K562 (cell line): Measurements from ENCODE around the gene MEF2D. TPM values are rescaled to one million over a fixed set of nuclear protein-coding genes. Genes with fewer than 3 reads are reported as not detected.

Experiments used
- BRD9 ChIP-seq: fragments of 450-650 bp; IDR thresholded peaks from 2 replicates; pipeline ENCODE4 v1.6.1; 2018; ENCODE audit warnings: low read depth; ENCODE audit not compliant: partially characterized antibody
- CEBPB ChIP-seq: fragments of 450-650 bp; IDR thresholded peaks from 2 replicates; pipeline ENCODE4 v1.6.1; 2016; ENCODE audit warnings: missing genetic modification characterization, missing compliant biosample characterization
- GABPA ChIP-seq: fragments of 200-800 bp; sonication (Bioruptor generic); conservative IDR thresholded peaks from 2 replicates; pipeline ENCODE4 v1.6.1; 2016; ENCODE audit warnings: low read depth, missing genetic modification characterization, missing compliant biosample characterization
- HMGN3 ChIP-seq: IDR thresholded peaks from 2 replicates; pipeline ENCODE4 v1.6.1; 2011; ENCODE audit warnings: borderline replicate concordance, low read depth, mild to moderate bottlenecking, mixed read lengths, low read length; ENCODE audit not compliant: insufficient read length; ENCODE audit errors: extremely low read depth
- KDM4B ChIP-seq, 2 experiments: fragments of 450-650 bp in 1 of 2; sonication (generic) in 1 of 2; IDR thresholded peaks; 2 replicates each; pipeline ENCODE4 v1.6.1; 2016 to 2017; ENCODE audit warnings: borderline replicate concordance in 2 of 2, antibody characterized with exemption in 1 of 2, low read depth in 1 of 2, mild to moderate bottlenecking in 1 of 2
- MXI1 ChIP-seq: IDR thresholded peaks from 2 replicates; pipeline ENCODE4 v1.6.1; 2011; ENCODE audit warnings: low read depth, mild to moderate bottlenecking, improper control_type of control experiment, low read length
- NELFE ChIP-seq: IDR thresholded peaks from 2 replicates; pipeline ENCODE4 v1.6.1; 2011; ENCODE audit warnings: mild to moderate bottlenecking; ENCODE audit not compliant: insufficient read depth, insufficient read length
- NR4A1 ChIP-seq, 2 experiments: fragments of 250-450 bp in 1 of 2; fragments of 450-650 bp in 1 of 2; sonication (Bioruptor Pico) in 1 of 2; IDR thresholded peaks; 2 replicates each; pipeline versions ENCODE4 v1.4.0 to v1.6.1; 2016 to 2020; ENCODE audit warnings: mild to moderate bottlenecking in 2 of 2, missing compliant biosample characterization in 1 of 2, missing genetic modification characterization in 1 of 2, moderate library complexity in 1 of 2
- RFX5 ChIP-seq: IDR thresholded peaks from 2 replicates; pipeline ENCODE4 v1.6.1; 2011; ENCODE audit warnings: low read depth, mild to moderate bottlenecking, improper control_type of control experiment, low read length
- RUNX1 ChIP-seq: sonication (generic); IDR thresholded peaks from 2 replicates; pipeline ENCODE4 v1.6.1; 2016; ENCODE audit warnings: antibody characterized with exemption, low read depth
- SMAD2 ChIP-seq: fragments of 150-350 bp; IDR thresholded peaks from 2 replicates; pipeline ENCODE4 v1.6.1; 2014; ENCODE audit warnings: low read depth, mild to moderate bottlenecking, low read length
- U2AF1 ChIP-seq: fragments of 200-400 bp; formaldehyde crosslinking; optimal IDR thresholded peaks from 2 replicates; pipeline ENCODE3; 2017; ENCODE audit warnings: mild to moderate bottlenecking, low read depth, low read length, moderate library complexity
- ZFP36 ChIP-seq: fragments of 150-350 bp; IDR thresholded peaks from 2 replicates; pipeline ENCODE4 v1.6.1; 2018; ENCODE audit warnings: low read length, low read depth; ENCODE audit not compliant: partially characterized antibody
- ZFP91 ChIP-seq: sonication (generic); formaldehyde crosslinking; IDR thresholded peaks from 2 replicates; pipeline ENCODE4 v1.8.0; 2022; ENCODE audit warnings: mild to moderate bottlenecking, missing genetic modification reagents
- ZNF644 ChIP-seq: fragments of 200-800 bp; sonication (Bioruptor generic); IDR thresholded peaks from 2 replicates; pipeline ENCODE4 v1.6.1; 2016; ENCODE audit warnings: low read depth, missing genetic modification characterization, missing compliant biosample characterization
- polyA plus RNA-seq, 8 experiments: library from polyadenylated mRNA; depleted of rRNA in 4 of 8; stranded (reverse) in 5 of 8; unstranded in 3 of 8; fragments of >200 nt; fragmentation: Nextera tagmentation in 2 of 8; fragmentation: Illumina TruSeq in 1 of 8; extraction: Ambion mirVana in 2 of 8; extraction: Trizol in 1 of 8; gene quantifications; 2 replicates each; pipeline versions ENCODE4 v1.2.1 to v1.2.3, GENCODE V29; 2011 to 2014; ENCODE audit warnings: inconsistent platforms in 1 of 8, missing spikeins in 1 of 8
- total RNA-seq, 7 experiments: library from RNA; depleted of rRNA in 6 of 7; stranded (reverse); fragments of >200 nt in 6 of 7; fragmentation: Illumina TruSeq in 2 of 7; extraction: Trizol in 2 of 7; gene quantifications; 2 replicates each; pipeline versions ENCODE4 v1.2.1 to v1.2.3, GENCODE V29; 2011 to 2021; ENCODE audit warnings: low replicate concordance in 1 of 7
- TF ChIP-seq, protein P1 (sequence below): conservative IDR thresholded peaks from 2 replicates; pipeline ENCODE4 v1.6.1; 2011; ENCODE audit warnings: low read depth, mild to moderate bottlenecking, low read length; ENCODE audit not compliant: control insufficient read depth
- TF ChIP-seq, protein P2 (sequence below): fragments of 450-650 bp; conservative IDR thresholded peaks from 2 replicates; pipeline ENCODE4 v1.6.1; 2016; ENCODE audit warnings: missing genetic modification characterization, low read depth, mild to moderate bottlenecking, missing compliant biosample characterization, moderate library complexity

MEF2D gene
- total and polyA plus RNA-seq, 9 of the 15 experiments (the other 6 are each of a cell fraction or from before 2014, with no cell fraction given): 0.10 to 19.5 (median 2.6) TPM

DNA sequence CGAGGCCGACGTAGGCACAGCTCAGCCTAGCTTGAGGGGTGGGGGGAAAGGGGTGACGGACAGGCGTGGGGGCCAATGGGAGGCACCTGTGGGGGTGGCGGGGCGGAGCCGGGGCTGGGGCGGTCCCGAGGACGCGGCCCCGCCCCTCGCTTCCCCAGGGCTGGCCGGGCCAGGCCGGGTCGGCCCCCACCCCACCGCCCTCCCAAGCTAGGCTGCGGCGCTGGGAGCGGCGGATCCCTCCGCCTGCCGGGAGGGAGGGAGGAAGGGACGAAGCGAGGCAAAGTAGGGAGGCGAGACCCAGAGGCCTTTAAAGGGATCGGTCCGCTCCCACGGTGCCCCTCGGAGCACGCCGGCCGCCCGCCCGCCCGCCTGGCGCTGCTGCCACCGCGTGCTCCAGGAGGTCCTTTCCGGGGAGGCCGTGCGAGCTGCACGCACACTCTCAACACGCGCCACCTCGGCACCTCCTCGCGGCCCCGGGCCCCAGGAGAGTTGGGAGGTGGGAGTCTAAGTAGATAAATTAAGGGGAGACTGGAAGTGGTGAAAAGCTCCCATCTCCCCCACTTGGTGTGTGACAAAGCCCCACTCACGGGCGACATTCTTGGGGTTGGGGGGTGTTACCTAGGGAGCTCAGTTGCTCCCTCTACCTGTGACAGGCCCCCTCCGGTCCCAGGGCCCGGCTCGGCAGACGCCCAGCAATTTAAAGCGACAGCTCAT, 375 bp upstream of the MEF2D start (continued):
- TF ChIP-seq, protein P1, sequence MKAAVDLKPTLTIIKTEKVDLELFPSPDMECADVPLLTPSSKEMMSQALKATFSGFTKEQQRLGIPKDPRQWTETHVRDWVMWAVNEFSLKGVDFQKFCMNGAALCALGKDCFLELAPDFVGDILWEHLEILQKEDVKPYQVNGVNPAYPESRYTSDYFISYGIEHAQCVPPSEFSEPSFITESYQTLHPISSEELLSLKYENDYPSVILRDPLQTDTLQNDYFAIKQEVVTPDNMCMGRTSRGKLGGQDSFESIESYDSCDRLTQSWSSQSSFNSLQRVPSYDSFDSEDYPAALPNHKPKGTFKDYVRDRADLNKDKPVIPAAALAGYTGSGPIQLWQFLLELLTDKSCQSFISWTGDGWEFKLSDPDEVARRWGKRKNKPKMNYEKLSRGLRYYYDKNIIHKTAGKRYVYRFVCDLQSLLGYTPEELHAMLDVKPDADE: peak; percentile 2; the same call in 1 of the 2 replicates
- TF ChIP-seq SMAD2 (no peak), BRD9 (peak; percentile 64), RFX5 (no peak), ZFP91 (CRISPR knock-in tag) (peak; percentile 67; the same call in 1 of the 2 replicates), ZFP36 (no peak), KDM4B (IDR thresholded peaks at IDR 0.05; ENCODE audit: borderline replicate concordance in 2 of 2, low read depth in 1 of 2) (peak in 1 of 2 experiments; percentile 77; a peak in 2 of 4 replicates), NR4A1 (CRISPR knock-in tag; IDR thresholded peaks at IDR 0.05) (no peak), NR4A1 (tag; IDR thresholded peaks at IDR 0.05) (no peak; the same call in 1 of the 2 replicates), NELFE (no peak), MXI1 (peak; percentile 52; the same call in 1 of the 2 replicates), CEBPB (no peak), GABPA (tag) (no peak; the same call in none of the 2 replicates), U2AF1 (no peak), HMGN3 (peak; percentile 55), ZNF644 (tag) (no peak), RUNX1 (no peak)
- TF ChIP-seq, protein P2, sequence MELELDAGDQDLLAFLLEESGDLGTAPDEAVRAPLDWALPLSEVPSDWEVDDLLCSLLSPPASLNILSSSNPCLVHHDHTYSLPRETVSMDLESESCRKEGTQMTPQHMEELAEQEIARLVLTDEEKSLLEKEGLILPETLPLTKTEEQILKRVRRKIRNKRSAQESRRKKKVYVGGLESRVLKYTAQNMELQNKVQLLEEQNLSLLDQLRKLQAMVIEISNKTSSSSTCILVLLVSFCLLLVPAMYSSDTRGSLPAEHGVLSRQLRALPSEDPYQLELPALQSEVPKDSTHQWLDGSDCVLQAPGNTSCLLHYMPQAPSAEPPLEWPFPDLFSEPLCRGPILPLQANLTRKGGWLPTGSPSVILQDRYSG: no peak
